ENCODE measurements around the gene ANKFN1.

GRCh38 chr17:56142781-56143180 is 10.5 kb upstream of the ANKFN1 start:
- no peak for TF ChIP-seq CTCF (IDR thresholded peaks at IDR 0.05 in 4 of 5, conservative IDR thresholded peaks at IDR 0.05 in 1 of 5)
- TF ChIP-seq POLR2A (IDR thresholded peaks at IDR 0.05), result no peak
